22Rv1 (cell line): ENCODE measurements around the gene RASSF10.

Experiments used
- H3K27ac ChIP-seq: fragments of 450-650 bp; 2 replicates; pipeline ENCODE4 v1.5.1; 2017
- CTCF ChIP-seq: fragments of 450-650 bp; IDR thresholded peaks from 2 replicates; pipeline ENCODE4 v1.5.1; 2017; ENCODE audit warnings: mild to moderate bottlenecking
- ZFX ChIP-seq: fragments of 450-650 bp; IDR thresholded peaks from 2 replicates; pipeline ENCODE4 v1.6.1; 2017; ENCODE audit warnings: antibody characterized with exemption, borderline replicate concordance

Gene RASSF10

GRCh38 chr11:13045734-13046133 is 36.6 kb downstream of the RASSF10 start:
- no peak for TF ChIP-seq CTCF
- no peak for TF ChIP-seq ZFX
- H3K27ac ChIP-seq: no peak overlapping the region

GRCh38 chr11:13046637-13047570 is 37.8 kb downstream of the RASSF10 start:
- H3K27ac ChIP-seq: no peak overlapping the region
- TF ChIP-seq ZFX: no peak
- no peak for TF ChIP-seq CTCF

- no peak overlapping the region for H3K27ac ChIP-seq
- TF ChIP-seq ZFX (no peak), CTCF (no peak)
Observed at GRCh38 chr11:13047884-13048283, 38.8 kb downstream of the RASSF10 start.

GRCh38 chr11:13051257-13051656 is 42.1 kb downstream of the RASSF10 start:
- TF ChIP-seq ZFX (no peak), CTCF (no peak)
- H3K27ac ChIP-seq: no peak overlapping the region

GRCh38 chr11:13052130-13052571 is 43.0 kb downstream of the RASSF10 start:
- TF ChIP-seq CTCF (no peak), ZFX (no peak)
- peak overlapping the region; percentile 42; the same call in 1 of the 2 replicates for H3K27ac ChIP-seq

GRCh38 chr11:13053255-13053917 is 44.3 kb downstream of the RASSF10 start:
- no peak overlapping the region for H3K27ac ChIP-seq
- no peak for TF ChIP-seq CTCF
- no peak for TF ChIP-seq ZFX

GRCh38 chr11:13054278-13054677 is 45.2 kb downstream of the RASSF10 start:
- H3K27ac ChIP-seq: no peak overlapping the region
- TF ChIP-seq ZFX (no peak), CTCF (no peak)
